Measurements from ENCODE around the gene MPZL1. TPM values are rescaled to one million over a fixed set of nuclear protein-coding genes. Genes with fewer than 3 reads are reported as not detected.

The MPZL1 gene
- total RNA-seq (10 to 100 TPM; 17.3 to 46.6 (median 23.5) TPM), polyA plus RNA-seq (1 to 10 TPM; 6.3 to 9.3 TPM)

GRCh38 chr1:167721617-167722151 lies at the start of gene MPZL1:
TSS of gene MPZL1 (plus strand) at chr1:167721982. CDS start at chr1:167722152, 170 bp downstream.
- WGBS, 2 donors, result 0% methylated on average over 52 of the region's 52 CpGs
- Histone ChIP-seq H3K27ac (peak within 1 kb of the TSS; percentile 74 to 88 (median 82)), H3K36me3 (no peaks in the 10 kb centered on the region), H3K27me3 (no peaks in the 10 kb centered on the region), H3K4me3 (peak within 1 kb of the TSS; percentile 88 to 97 (median 92)), H3K9me3 (no peaks in the 10 kb centered on the region), H3K4me1 (peaks cover 0 to 17% (median 14%) of the 10 kb centered on the region in 3 donors)
- DNase-seq (peak; percentile 92 to 98 (median 96)), ATAC-seq (peak; percentile 96 to 99 (median 98)), FAIRE-seq (no peak)
- no peak for TF ChIP-seq CTCF (IDR thresholded peaks at IDR 0.05)
- intact Hi-C loops (cut with DNase I), result loop anchor here in 1 of 3 donors (10.0 kb wide), 1 partner anchor 83 kb away; no protein-coding TSS in a partner anchor

- Histone ChIP-seq H3K4me3 (no peak overlapping the region), H3K36me3 (no peaks in the 10 kb centered on the region), H3K4me1 (no peaks in the 10 kb centered on the region), H3K9me3 (no peaks in the 10 kb centered on the region), H3K27me3 (no peaks in the 10 kb centered on the region), H3K27ac (no peak overlapping the region)
- ATAC-seq (no peak), DNase-seq (no peak), FAIRE-seq (no peak)
- 68 to 72% methylated on average over 4 of the region's 4 CpGs for WGBS, 2 donors
- intact Hi-C loops (cut with DNase I), result no loop called here
- no peak for TF ChIP-seq CTCF (IDR thresholded peaks at IDR 0.05)
These were observed 49.0 kb upstream of the MPZL1 start for GRCh38 chr1:167672831-167673230.

- TF ChIP-seq CTCF (IDR thresholded peaks at IDR 0.05), result no peak
- H3K36me3 ChIP-seq, result no peaks in the 10 kb centered on the region
- H3K4me1 ChIP-seq, result no peaks in the 10 kb centered on the region
- H3K4me3 ChIP-seq, result no peak overlapping the region
- FAIRE-seq (no peak), DNase-seq (no peak), ATAC-seq (no peak)
- H3K27me3 ChIP-seq, result no peaks in the 10 kb centered on the region
- no peak overlapping the region for H3K27ac ChIP-seq
- WGBS, 2 donors, result 86 to 87% methylated on average over 4 of the region's 4 CpGs
- H3K9me3 ChIP-seq, result no peaks in the 10 kb centered on the region
- intact Hi-C loops (cut with DNase I), result no loop called here
These were observed 48.5 kb upstream of the MPZL1 start for GRCh38 chr1:167673265-167673664.

GRCh38 chr1:167674156-167674555 lies 47.6 kb upstream of the MPZL1 start:
- ATAC-seq (no peak), DNase-seq (no peak), FAIRE-seq (no peak)
- 62 to 69% methylated on average over 2 of the region's 2 CpGs for WGBS, 2 donors
- H3K27ac ChIP-seq, result no peak overlapping the region
- no peaks in the 10 kb centered on the region for H3K36me3 ChIP-seq
- no peak overlapping the region for H3K4me3 ChIP-seq
- H3K9me3 ChIP-seq, result no peaks in the 10 kb centered on the region
- H3K27me3 ChIP-seq, result no peaks in the 10 kb centered on the region
- intact Hi-C loops (cut with DNase I), result no loop called here
- no peaks in the 10 kb centered on the region for H3K4me1 ChIP-seq
- TF ChIP-seq CTCF (IDR thresholded peaks at IDR 0.05), result no peak

GRCh38 chr1:167675440-167675839 lies 46.3 kb upstream of the MPZL1 start:
- TF ChIP-seq CTCF (IDR thresholded peaks at IDR 0.05), result no peak
- ATAC-seq (no peak), DNase-seq (no peak), FAIRE-seq (no peak)
- H3K4me3 ChIP-seq, result no peak overlapping the region
- H3K36me3 ChIP-seq, result no peaks in the 10 kb centered on the region
- no peaks in the 10 kb centered on the region for H3K9me3 ChIP-seq
- no peaks in the 10 kb centered on the region for H3K27me3 ChIP-seq
- no peaks in the 10 kb centered on the region for H3K4me1 ChIP-seq
- WGBS, 2 donors, result 78 to 79% methylated on average over 5 of the region's 5 CpGs
- intact Hi-C loops (cut with DNase I), result no loop called here
- no peak overlapping the region for H3K27ac ChIP-seq

Measured in pancreas (tissue), 10 donors.